ENCODE results near the gene KIRREL3.

DNA sequence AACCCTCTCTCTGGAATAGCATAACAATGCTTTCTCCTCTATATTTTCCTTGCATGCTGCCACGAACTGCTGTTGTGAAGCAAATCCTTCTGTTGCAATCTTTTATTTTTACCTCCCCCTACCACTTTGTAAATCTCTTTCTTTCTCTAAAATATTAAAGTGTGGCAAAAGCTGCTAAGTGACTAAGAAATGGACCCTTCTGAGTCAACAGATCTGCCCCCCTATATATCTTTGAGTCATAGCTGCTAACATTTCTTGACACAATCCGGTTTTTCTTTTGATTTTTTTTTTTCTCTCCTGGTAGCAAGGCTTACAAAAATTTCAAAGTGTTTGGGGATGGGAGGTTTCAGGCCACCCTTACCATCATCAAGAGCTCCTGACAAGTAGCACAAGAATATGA lies 39.0 kb upstream of the KIRREL3 start:
- TF ChIP-seq, protein P1, sequence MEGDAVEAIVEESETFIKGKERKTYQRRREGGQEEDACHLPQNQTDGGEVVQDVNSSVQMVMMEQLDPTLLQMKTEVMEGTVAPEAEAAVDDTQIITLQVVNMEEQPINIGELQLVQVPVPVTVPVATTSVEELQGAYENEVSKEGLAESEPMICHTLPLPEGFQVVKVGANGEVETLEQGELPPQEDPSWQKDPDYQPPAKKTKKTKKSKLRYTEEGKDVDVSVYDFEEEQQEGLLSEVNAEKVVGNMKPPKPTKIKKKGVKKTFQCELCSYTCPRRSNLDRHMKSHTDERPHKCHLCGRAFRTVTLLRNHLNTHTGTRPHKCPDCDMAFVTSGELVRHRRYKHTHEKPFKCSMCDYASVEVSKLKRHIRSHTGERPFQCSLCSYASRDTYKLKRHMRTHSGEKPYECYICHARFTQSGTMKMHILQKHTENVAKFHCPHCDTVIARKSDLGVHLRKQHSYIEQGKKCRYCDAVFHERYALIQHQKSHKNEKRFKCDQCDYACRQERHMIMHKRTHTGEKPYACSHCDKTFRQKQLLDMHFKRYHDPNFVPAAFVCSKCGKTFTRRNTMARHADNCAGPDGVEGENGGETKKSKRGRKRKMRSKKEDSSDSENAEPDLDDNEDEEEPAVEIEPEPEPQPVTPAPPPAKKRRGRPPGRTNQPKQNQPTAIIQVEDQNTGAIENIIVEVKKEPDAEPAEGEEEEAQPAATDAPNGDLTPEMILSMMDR (conservative IDR thresholded peaks at IDR 0.05): no peak
- no peak for TF ChIP-seq EZH2 (IDR thresholded peaks at IDR 0.05; ENCODE audit: low read depth)
